CD1c-positive myeloid dendritic cell (primary cell): ENCODE data around the gene NVL.

Experiments used
- DNase-seq: peaks from one replicate; pipeline ENCODE4 v3.0.0-alpha.2; 2016; ENCODE audit errors: extremely low spot score

NVL gene

GRCh38 chr1:224199679-224200078 lies 130.3 kb downstream of the NVL start:
- DNase-seq, result no peak

GRCh38 chr1:224198572-224198971 lies 131.4 kb downstream of the NVL start:
- no peak for DNase-seq

- no peak for DNase-seq
Observed at GRCh38 chr1:224196813-224197600, 133.0 kb downstream of the NVL start.

- DNase-seq, result no peak
Observed at GRCh38 chr1:224193319-224193966, 136.5 kb downstream of the NVL start.

- no peak for DNase-seq
Observed at GRCh38 chr1:224192082-224192788, 137.7 kb downstream of the NVL start.

GRCh38 chr1:224189561-224189960 lies 140.4 kb downstream of the NVL start:
- DNase-seq, result no peak

- DNase-seq, result no peak
Observed at GRCh38 chr1:224188286-224188685, 141.7 kb downstream of the NVL start.

GRCh38 chr1:224185208-224185607 lies 144.8 kb downstream of the NVL start:
- DNase-seq, result no peak

- peak; percentile 62 for DNase-seq
Observed at GRCh38 chr1:224183591-224184312, 146.2 kb downstream of the NVL start.

- peak; percentile 87 for DNase-seq
Observed at GRCh38 chr1:224182866-224183590, 146.9 kb downstream of the NVL start, which contains the start of gene DEGS1. Gene DEGS1 (plus strand): TSS chr1:224183240. CDS start chr1:224183337, 97 bp downstream.

GRCh38 chr1:224182057-224182865 lies 147.7 kb downstream of the NVL start:
- DNase-seq, result peak; percentile 53

GRCh38 chr1:224181453-224181810 lies 148.5 kb downstream of the NVL start:
- no peak for DNase-seq

GRCh38 chr1:224180783-224181452 lies 149.1 kb downstream of the NVL start:
- no peak for DNase-seq

GRCh38 chr1:224178894-224179293 lies 151.1 kb downstream of the NVL start:
- DNase-seq, result no peak

GRCh38 chr1:224177356-224177999 lies 152.5 kb downstream of the NVL start:
- DNase-seq, result no peak
